ENCODE measurements around the gene DNAJB9. TPM values are rescaled to one million over a fixed set of nuclear protein-coding genes. Genes with fewer than 3 reads are reported as not detected.

DNAJB9 gene
- total and polyA plus RNA-seq, 2 experiments from 2014 or later = 108 to 183 TPM

GRCh38 chr7:108580298-108580697 lies 10.6 kb downstream of the DNAJB9 start:
- Histone ChIP-seq H3K9me3 (ENCODE audit: low read depth) (no peaks in the 10 kb centered on the region), H3K4me1 (ENCODE audit: low read depth) (peaks cover 2% of the 10 kb centered on the region), H3K27me3 (no peaks in the 10 kb centered on the region), H3K27ac (no peak overlapping the region), H3K36me3 (peaks cover 2% of the 10 kb centered on the region), H3K4me3 (no peak overlapping the region)
- no peak for DNase-seq (ENCODE audit: low read depth in 1 of 2, low spot score in 1 of 2)
- TF ChIP-seq CTCF (IDR thresholded peaks at IDR 0.05; ENCODE audit: low read depth, low read length) = no peak

GRCh38 chr7:108581655-108582491 lies 12.2 kb downstream of the DNAJB9 start:
- TF ChIP-seq CTCF (IDR thresholded peaks at IDR 0.05; ENCODE audit: low read depth, low read length) = no peak
- Histone ChIP-seq H3K36me3 (no peaks in the 10 kb centered on the region), H3K4me1 (ENCODE audit: low read depth) (peaks cover 16% of the 10 kb centered on the region), H3K9me3 (ENCODE audit: low read depth) (no peaks in the 10 kb centered on the region), H3K27ac (no peak overlapping the region), H3K27me3 (no peaks in the 10 kb centered on the region), H3K4me3 (no peak overlapping the region)
- peak; percentile 13 to 54 for DNase-seq (ENCODE audit: low read depth in 1 of 2, low spot score in 1 of 2)

GRCh38 chr7:108584211-108584610 lies 14.5 kb downstream of the DNAJB9 start:
- peaks cover 21% of the 10 kb centered on the region for H3K4me1 ChIP-seq (ENCODE audit: low read depth)
- no peaks in the 10 kb centered on the region for H3K27me3 ChIP-seq
- H3K9me3 ChIP-seq (ENCODE audit: low read depth) = no peaks in the 10 kb centered on the region
- no peak overlapping the region for H3K4me3 ChIP-seq
- DNase-seq (ENCODE audit: low read depth in 1 of 2, low spot score in 1 of 2) = no peak
- H3K27ac ChIP-seq = no peak overlapping the region
- H3K36me3 ChIP-seq = no peaks in the 10 kb centered on the region
- no peak for TF ChIP-seq CTCF (IDR thresholded peaks at IDR 0.05; ENCODE audit: low read depth, low read length)

- Histone ChIP-seq H3K9me3 (ENCODE audit: low read depth) (no peaks in the 10 kb centered on the region), H3K4me3 (no peak overlapping the region), H3K27me3 (no peaks in the 10 kb centered on the region), H3K36me3 (no peaks in the 10 kb centered on the region), H3K27ac (peak overlapping the region; percentile 68), H3K4me1 (ENCODE audit: low read depth) (peaks cover 24% of the 10 kb centered on the region)
- peak in 1 of 2 donors; percentile 83 for DNase-seq (ENCODE audit: low read depth in 1 of 2, low spot score in 1 of 2)
- no peak for TF ChIP-seq CTCF (IDR thresholded peaks at IDR 0.05; ENCODE audit: low read depth, low read length)
These were observed 16.2 kb downstream of the DNAJB9 start for GRCh38 chr7:108585843-108586242.

- H3K36me3 ChIP-seq = no peaks in the 10 kb centered on the region
- no peak for DNase-seq (ENCODE audit: low read depth in 1 of 2, low spot score in 1 of 2)
- H3K4me3 ChIP-seq = no peak overlapping the region
- H3K27me3 ChIP-seq = no peaks in the 10 kb centered on the region
- H3K4me1 ChIP-seq (ENCODE audit: low read depth) = peaks cover 24% of the 10 kb centered on the region
- H3K9me3 ChIP-seq (ENCODE audit: low read depth) = no peaks in the 10 kb centered on the region
- no peak for TF ChIP-seq CTCF (IDR thresholded peaks at IDR 0.05; ENCODE audit: low read depth, low read length)
- peak overlapping the region; percentile 68 for H3K27ac ChIP-seq
These were observed 16.6 kb downstream of the DNAJB9 start for GRCh38 chr7:108586274-108586710.
